Activated CD4-positive, alpha-beta T cell treated with anti-CD3 and anti-CD28 coated beads, Interleukin-2, amount 50 U/mL, for 48 hours (primary cell): ENCODE results near the gene UTY.

Experiments
- DNase-seq, 2 experiments: peaks; one replicate each; pipeline ENCODE4 v3.0.0-alpha.2; 2020

UTY gene

DNA sequence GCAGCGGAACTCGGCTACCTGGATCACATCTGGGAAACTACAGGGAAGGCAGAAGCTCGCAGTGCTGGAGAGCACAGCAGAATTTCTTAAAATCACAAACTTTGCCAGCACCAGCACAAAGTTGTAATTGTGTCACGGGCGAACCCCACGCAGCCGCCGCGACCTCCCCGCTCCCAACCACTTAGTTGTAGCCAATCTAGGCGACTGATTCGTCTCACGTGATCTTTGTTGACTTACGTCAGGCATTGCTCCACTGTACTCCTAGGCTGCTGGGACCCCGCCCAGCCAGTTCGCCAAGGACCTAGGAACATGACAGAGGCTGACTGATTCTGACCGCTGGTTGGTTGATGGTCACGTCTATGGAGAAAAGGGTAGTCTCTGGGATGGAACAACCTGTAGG is at the start of gene UTY:
Gene UTY (minus strand): TSS at position 206 of the 400 bp plus-strand sequence. CDS start 368 bp downstream, outside the sequence.
- peak; percentile 66 to 75 for DNase-seq

DNA sequence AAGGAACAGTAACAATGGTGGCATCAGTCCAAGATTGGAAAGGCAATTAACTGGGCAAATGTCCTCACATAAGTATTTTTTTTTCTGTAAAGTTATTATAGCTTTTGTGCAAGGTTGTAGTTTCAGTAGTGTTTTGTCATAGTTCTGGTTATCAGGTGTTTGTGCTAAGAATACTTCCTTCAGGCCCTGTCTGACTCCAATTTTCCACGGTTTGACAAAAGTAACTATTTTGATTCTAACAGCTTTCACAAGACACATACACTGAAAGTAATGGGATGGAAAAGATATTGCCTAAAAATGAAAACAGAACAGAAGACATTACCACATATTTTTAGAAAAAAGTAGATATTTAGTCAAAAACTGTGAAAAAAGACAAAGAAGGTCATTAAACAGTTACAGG is 40.6 kb upstream of the UTY start:
- DNase-seq, result no peak

DNA sequence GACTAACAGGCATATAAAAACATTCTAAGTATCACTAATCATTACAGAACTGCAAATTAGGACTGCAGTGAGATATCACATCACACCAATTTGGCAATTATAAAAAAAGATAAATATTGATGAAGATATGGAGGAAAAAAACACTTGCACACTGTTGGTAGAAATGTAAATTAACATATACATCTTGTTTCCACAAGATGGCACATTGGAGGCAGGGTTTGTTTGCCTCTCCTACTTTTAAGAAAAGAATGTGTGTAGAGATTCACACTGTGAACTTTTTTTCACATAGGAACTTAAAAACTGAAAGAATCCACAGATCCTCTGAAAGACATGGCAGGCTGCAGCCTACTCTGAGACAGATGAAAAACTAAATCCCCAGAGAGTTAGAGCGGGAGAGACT is 21.4 kb upstream of the UTY start:
- no peak for DNase-seq

DNA sequence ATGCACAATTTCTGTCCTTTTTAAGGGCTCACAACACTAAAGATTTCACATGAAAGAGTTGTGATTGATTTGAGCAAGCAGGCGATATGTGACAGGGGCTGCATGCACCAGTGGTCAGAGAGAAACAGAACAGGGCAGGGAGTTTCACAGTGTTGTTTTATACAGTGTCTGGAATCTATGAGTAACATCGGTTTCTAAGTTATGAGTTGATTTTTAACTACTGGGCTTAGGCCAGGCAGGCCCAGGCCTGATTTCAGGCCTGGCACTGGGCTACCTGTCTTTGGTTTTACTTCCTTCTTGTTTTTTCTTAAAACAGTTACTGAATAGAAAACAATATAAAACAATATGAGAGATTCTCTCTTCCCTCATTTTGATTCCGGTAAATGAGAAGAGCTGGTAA is 13.9 kb upstream of the UTY start:
- DNase-seq, result no peak

GRCh38 chrY:13492408-13492807 is 12.6 kb upstream of the UTY start:
- DNase-seq, result no peak

GRCh38 chrY:13488738-13489137 is 8.9 kb upstream of the UTY start:
- no peak for DNase-seq

- peak; percentile 53 to 60 for DNase-seq
Observed at GRCh38 chrY:13479121-13479711, 617 bp downstream of the UTY start.

- DNase-seq, result peak; percentile 22 to 50
Observed at GRCh38 chrY:13478126-13478785, 1.6 kb downstream of the UTY start.

GRCh38 chrY:13474997-13475396 is 4.8 kb downstream of the UTY start:
- no peak for DNase-seq

GRCh38 chrY:13451572-13451971 is 28.3 kb downstream of the UTY start:
- DNase-seq, result no peak

DNA sequence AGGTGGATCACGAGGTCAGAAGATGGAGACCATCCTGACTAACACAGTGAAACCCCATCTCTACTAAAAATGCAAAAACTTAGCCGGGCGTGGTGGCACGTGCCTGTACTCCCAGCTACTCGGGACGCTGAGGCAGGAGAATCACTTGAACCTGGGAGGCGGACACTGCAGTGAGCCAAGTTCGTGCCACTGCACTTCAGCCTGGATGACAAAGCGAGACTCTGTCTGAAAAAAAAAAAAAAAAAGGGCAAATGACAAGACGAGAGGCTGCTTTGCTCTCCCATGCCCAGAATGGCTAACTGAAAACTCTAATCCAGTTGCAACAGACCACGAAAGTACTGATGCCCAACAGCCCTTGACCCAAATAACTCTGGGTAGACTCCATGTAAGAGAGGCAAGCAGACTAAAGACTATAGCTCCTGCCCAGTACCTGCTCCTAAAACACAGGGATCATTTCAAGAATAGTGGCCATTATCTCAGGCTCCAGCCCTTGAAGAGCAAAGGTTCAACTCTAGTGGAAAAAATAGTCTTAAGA is 29.2 kb downstream of the UTY start:
- no peak for DNase-seq

- DNase-seq, result no peak
Observed at GRCh38 chrY:13445566-13445965, 34.3 kb downstream of the UTY start.

GRCh38 chrY:13443146-13443545 is 36.7 kb downstream of the UTY start:
- no peak for DNase-seq

- DNase-seq, result no peak
Observed at GRCh38 chrY:13440811-13441210, 39.0 kb downstream of the UTY start.

DNA sequence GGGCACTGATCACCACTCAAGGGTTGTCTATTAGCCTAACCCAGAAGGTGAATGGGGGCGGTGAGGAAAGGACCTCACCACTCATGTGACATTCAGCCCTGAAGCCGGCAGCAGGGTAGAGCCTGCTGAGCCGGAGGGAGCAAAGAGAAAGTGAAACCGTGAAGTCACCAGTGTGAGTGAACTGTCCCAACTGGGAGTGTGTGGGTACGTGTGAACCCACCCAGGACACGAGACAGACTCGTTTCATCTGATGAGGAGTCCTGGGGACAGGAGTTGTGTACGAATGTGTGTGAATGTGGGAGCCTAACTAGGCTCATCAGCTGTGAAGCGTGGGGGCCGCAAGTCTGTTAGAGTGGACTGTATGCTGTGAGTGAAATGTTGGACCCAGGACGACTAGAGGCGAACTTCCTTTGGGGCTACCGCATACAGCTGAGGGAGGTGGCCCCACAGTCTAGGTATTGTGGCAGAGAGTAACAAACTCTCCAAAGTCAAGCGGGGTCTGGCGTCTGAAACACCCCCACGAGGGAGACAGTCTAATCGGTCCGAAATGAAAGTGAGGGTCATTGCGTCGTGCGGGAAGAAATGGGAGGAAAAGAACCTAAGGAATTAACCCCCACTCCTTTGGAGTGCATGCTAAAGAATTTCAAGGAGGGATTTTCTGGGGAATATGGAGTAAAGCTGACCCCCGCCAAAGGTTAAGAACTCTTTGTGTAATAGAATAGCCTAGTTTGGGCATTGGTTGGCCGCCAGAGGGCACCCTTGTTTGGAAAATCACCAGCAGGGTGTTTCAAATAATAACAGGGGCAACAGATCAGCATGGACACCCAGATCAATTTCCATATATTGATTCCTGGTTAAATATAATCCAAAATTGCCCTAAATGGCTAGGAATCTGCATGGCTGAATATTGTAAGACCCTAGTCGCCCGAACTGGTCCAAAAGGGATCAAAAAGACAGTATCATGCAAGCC is 43.6 kb downstream of the UTY start:
- DNase-seq, result peak; percentile 68 to 72

- no peak for DNase-seq
Observed at GRCh38 chrY:13435206-13435967, 44.4 kb downstream of the UTY start.

DNA sequence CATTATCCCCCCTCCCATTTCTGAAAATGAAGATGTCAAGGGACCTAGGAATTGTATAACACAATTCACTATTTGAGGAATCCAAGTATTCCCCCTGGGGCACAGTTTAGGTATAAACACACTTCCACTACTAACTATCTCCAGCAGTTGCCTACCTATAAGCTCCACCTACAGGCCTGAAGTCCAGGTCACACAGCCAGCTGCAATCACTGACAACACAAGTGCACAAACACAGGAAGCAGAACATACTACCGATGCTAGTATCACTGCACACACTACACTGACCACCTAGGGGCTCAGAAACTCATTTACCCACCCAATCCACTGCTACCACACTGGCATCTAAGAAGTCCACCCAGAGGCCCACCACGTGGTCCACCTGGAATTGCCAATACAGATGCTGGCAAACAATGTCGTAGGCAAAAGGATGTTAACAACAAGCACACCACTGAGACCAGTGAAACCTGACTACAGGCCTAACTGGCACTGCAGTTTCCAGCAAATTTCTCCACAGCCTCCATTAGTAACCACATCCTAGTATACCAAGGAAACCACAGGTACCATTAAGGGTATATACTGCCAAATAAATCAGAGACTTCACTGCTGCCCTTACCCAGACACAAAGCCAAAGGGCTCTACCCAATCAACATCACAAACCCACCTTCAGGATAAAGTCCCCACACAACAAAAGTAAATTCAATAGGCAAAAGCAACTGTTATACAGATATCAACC is 47.4 kb downstream of the UTY start:
- no peak for DNase-seq

DNA sequence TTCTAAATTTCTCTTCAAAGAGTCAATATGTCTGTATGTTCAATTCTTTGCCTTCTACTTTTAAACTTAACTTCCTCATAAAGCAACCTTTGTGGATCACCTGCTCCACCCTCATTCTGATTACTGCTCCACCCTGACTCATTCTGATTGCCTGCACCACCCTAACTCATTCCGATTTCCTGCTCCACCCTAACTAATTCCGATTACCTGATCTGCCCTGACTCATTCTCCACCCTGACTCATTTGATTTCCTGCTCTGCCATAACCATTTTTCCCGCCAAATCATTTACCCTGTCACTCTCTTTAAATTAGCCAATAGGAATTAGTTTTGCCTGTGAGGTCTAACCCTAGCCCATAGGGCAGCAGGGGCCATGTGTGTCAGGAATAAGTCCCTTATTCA is 50.3 kb downstream of the UTY start:
- DNase-seq, result no peak

- DNase-seq, result no peak
Observed at GRCh38 chrY:13423281-13423732, 56.5 kb downstream of the UTY start.

- DNase-seq, result no peak
Observed at GRCh38 chrY:13416869-13417661, 62.8 kb downstream of the UTY start.

DNA sequence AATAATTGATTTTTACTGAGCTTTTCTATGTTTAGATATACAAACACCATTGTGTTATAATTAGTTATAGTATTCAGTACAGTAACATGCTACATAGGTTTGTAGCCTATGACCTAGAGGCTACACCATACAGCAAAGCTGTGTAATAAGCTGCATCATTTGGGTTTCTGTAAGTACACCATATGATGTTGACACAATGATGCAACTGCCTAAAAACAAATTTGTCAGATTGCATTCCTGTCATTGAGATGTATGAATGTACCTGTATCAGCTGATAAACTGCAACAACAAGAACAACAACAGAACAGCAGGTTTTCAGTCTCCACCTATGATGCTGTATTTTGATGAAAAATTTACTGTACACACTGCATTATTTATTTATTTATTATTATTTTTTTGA is 64.3 kb downstream of the UTY start:
- DNase-seq, result no peak
